AG10803 (cell line): ENCODE measurements around the gene HSF4.

Experiments
- DNase-seq: peaks from one replicate; pipeline ENCODE4 v3.0.0; 2010; ENCODE audit warnings: low read depth
- H3K4me3 ChIP-seq: 2 replicates; pipeline ENCODE4 v1.5.1; 2011; ENCODE audit warnings: mild to moderate bottlenecking, low read length, control low read depth
- TF ChIP-seq, protein P1 (sequence below): conservative IDR thresholded peaks from 2 replicates; pipeline ENCODE4 v1.5.1; 2011; ENCODE audit warnings: mild to moderate bottlenecking, low read length, control low read depth, inconsistent platforms

HSF4 gene

DNA sequence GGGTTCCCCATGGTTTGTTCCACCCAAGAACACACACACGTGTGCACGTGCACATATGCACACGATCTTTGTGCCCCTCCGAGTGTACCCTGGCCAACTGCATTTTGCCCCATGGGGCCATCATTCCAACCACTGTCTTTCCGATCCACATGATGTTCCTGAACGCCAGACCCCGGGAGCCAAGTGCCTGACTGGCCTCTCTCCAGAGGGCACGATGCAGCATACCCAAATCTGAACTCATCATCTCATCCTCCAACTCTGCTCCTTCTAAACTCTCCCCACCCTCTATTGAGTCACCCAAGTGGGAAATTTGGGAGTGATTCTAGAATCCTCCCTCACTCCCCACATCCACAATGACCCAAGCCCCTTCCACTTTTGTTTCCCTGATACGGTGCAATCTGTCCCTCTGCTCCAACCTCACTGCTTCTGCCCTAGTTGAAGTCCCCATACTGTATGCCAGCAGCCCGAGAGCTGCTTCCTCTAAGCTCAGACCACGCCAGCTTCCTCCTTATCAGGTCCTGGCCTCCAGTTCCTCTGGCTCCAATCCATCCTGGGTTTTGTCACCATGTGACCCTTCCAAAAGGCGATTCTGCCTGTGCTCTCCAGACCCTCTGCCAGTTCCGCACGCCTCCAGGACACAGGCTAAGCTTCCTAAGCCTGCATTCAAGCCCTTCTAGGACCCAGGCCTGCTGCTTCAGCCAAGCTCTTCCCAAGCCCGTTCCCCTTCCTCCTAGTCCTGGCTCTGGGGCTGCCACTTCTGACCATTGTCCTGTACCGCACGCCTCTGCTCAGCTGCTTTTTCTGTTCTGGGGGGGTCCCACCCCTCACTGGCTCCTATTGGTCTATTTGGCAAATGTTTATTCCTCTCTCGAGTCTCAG lies 52.3 kb downstream of the HSF4 start:
- TF ChIP-seq, protein P1, sequence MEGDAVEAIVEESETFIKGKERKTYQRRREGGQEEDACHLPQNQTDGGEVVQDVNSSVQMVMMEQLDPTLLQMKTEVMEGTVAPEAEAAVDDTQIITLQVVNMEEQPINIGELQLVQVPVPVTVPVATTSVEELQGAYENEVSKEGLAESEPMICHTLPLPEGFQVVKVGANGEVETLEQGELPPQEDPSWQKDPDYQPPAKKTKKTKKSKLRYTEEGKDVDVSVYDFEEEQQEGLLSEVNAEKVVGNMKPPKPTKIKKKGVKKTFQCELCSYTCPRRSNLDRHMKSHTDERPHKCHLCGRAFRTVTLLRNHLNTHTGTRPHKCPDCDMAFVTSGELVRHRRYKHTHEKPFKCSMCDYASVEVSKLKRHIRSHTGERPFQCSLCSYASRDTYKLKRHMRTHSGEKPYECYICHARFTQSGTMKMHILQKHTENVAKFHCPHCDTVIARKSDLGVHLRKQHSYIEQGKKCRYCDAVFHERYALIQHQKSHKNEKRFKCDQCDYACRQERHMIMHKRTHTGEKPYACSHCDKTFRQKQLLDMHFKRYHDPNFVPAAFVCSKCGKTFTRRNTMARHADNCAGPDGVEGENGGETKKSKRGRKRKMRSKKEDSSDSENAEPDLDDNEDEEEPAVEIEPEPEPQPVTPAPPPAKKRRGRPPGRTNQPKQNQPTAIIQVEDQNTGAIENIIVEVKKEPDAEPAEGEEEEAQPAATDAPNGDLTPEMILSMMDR = no peak
- DNase-seq = no peak
- H3K4me3 ChIP-seq = no peak overlapping the region
